Endothelial cell of umbilical vein (primary cell): Measurements from ENCODE around the gene FOLR1. TPM values are rescaled to one million over a fixed set of nuclear protein-coding genes. Genes with fewer than 3 reads are reported as not detected.

Experiments used
- BruUV-seq: library from RNA; stranded (reverse); fragments of 400-500 nt; replicated peaks from 2 replicates; lab custom pipeline; 2021; lab: Mats Ljungman, UMichigan
- CTCF ChIA-PET: fragments of 300-600, 350-600 bp; sonication (Branson Sonifier 250); formaldehyde crosslinking; loops from one replicate; lab custom pipeline; 2021; ENCODE audit warnings: antibody characterized with exemption, inconsistent platforms; lab: Charles Lee
- POLR2A ChIA-PET: fragments of 300-600, 350-600 bp; sonication (Branson Sonifier 250); formaldehyde crosslinking; loops from one replicate; lab custom pipeline; 2021; ENCODE audit warnings: antibody characterized with exemption, inconsistent platforms; lab: Charles Lee
- DNase-seq: peaks from one replicate; pipeline ENCODE4 v3.0.0-alpha.2; 2011; ENCODE audit warnings: low read depth, low spot score
- FAIRE-seq: peaks from 2 replicates; lab custom pipeline; 2011; peaks lifted over from hg19 to GRCh38; lab: Jason Lieb, UNC
- H2AFZ ChIP-seq: 2 replicates; pipeline ENCODE4 v1.6.0; 2012; ENCODE audit warnings: low read depth, low read length, control low read depth, inconsistent platforms
- H3K27ac ChIP-seq: 2 replicates; pipeline ENCODE4 v1.5.1; 2011; ENCODE audit warnings: low read depth, mild to moderate bottlenecking, control low read depth, low read length, moderate library complexity; ENCODE audit not compliant: insufficient read depth
- H3K27me3 ChIP-seq, 2 experiments: 2 replicates each; pipeline versions ENCODE4 v1.6.0 to v1.6.1; 2011; ENCODE audit warnings: low read length in 2 of 2, mixed read lengths in 1 of 2; ENCODE audit not compliant: control insufficient read depth in 2 of 2, insufficient read depth in 2 of 2
- H3K36me3 ChIP-seq, 2 experiments: 2 replicates in 1 of 2; 3 replicates in 1 of 2; pipeline ENCODE4 v1.5.1; 2011; ENCODE audit warnings: low read length in 2 of 2, mild to moderate bottlenecking in 1 of 2, moderate library complexity in 1 of 2; ENCODE audit not compliant: control insufficient read depth in 2 of 2, insufficient read depth in 2 of 2; ENCODE audit errors: extremely low read depth in 1 of 2
- H3K4me1 ChIP-seq: 3 replicates; pipeline ENCODE4 v1.5.1; 2011; ENCODE audit warnings: mild to moderate bottlenecking, low read length; ENCODE audit not compliant: control insufficient read depth, insufficient read depth; ENCODE audit errors: extremely low read depth
- H3K4me2 ChIP-seq: 2 replicates; pipeline ENCODE4 v1.6.1; 2011; ENCODE audit warnings: low read length, control low read depth, mixed read lengths; ENCODE audit not compliant: insufficient read depth
- H3K4me3 ChIP-seq, 3 experiments: fragments of 200-600 bp in 1 of 3; sonication (generic), shearing (Covaris generic) in 1 of 3; replicated peaks in 1 of 3; 2 replicates each; pipeline ENCODE4 v1.5.1; 2011 to 2016; ENCODE audit warnings: control low read depth in 3 of 3, low read length in 3 of 3, mild to moderate bottlenecking in 2 of 3, inconsistent platforms in 1 of 3, low read depth in 1 of 3, moderate library complexity in 1 of 3; ENCODE audit not compliant: insufficient read depth in 1 of 3
- H3K79me2 ChIP-seq: 2 replicates; pipeline ENCODE4 v1.6.0; 2012; ENCODE audit warnings: low read length, inconsistent platforms; ENCODE audit not compliant: control insufficient read depth, insufficient read depth
- H3K9ac ChIP-seq: replicated peaks from 2 replicates; pipeline ENCODE3; 2011; ENCODE audit warnings: low read length, control low read depth; ENCODE audit not compliant: insufficient read depth; ENCODE audit errors: extremely low read depth
- H3K9me1 ChIP-seq: replicated peaks from 3 replicates; pipeline ENCODE4 v1.6.0; 2011; ENCODE audit warnings: mild to moderate bottlenecking, low read length; ENCODE audit not compliant: control insufficient read depth, insufficient read depth; ENCODE audit errors: extremely low read depth
- H3K9me3 ChIP-seq: replicated peaks from 2 replicates; pipeline ENCODE4 v1.5.1; 2012; ENCODE audit warnings: low read length, inconsistent platforms; ENCODE audit not compliant: control insufficient read depth, insufficient read depth
- H4K20me1 ChIP-seq: replicated peaks from 2 replicates; pipeline ENCODE3; 2011; ENCODE audit warnings: mild to moderate bottlenecking, low read length; ENCODE audit not compliant: control insufficient read depth, insufficient read depth; ENCODE audit errors: extremely low read depth
- CTCF ChIP-seq, 2 donors: IDR thresholded peaks; 1 replicate in 1 of 2; 2 replicates in 1 of 2; pipeline ENCODE4 v1.5.1; 2011; ENCODE audit warnings: low read length in 2 of 2, mild to moderate bottlenecking in 2 of 2, moderate library complexity in 2 of 2, control low read depth in 1 of 2, inconsistent platforms in 1 of 2, low read depth in 1 of 2; ENCODE audit not compliant: insufficient read depth in 1 of 2; ENCODE audit errors: extremely low read depth in 1 of 2
- EZH2 ChIP-seq: IDR thresholded peaks from 2 replicates; pipeline ENCODE4 v1.6.1; 2012; ENCODE audit warnings: borderline replicate concordance, low read depth, mild to moderate bottlenecking, moderate library complexity, low read length, inconsistent platforms; ENCODE audit not compliant: severe bottlenecking
- FOS ChIP-seq: IDR thresholded peaks from 2 replicates; pipeline ENCODE4 v1.6.1; 2011; ENCODE audit warnings: mild to moderate bottlenecking, low read length, moderate library complexity, borderline replicate concordance; ENCODE audit not compliant: insufficient read depth
- GATA2 ChIP-seq: IDR thresholded peaks from 2 replicates; pipeline ENCODE4 v1.7.0; 2011; ENCODE audit warnings: low read depth, mild to moderate bottlenecking, moderate library complexity, mixed read lengths, low read length; ENCODE audit not compliant: insufficient read length, insufficient read depth
- JUN ChIP-seq: IDR thresholded peaks from 2 replicates; pipeline ENCODE4 v1.6.1; 2011; ENCODE audit warnings: borderline replicate concordance, low read depth; ENCODE audit not compliant: insufficient read length, insufficient read depth
- MAX ChIP-seq: IDR thresholded peaks from 2 replicates; pipeline ENCODE4 v1.6.1; 2011; ENCODE audit not compliant: insufficient read depth, insufficient read length
- MYC ChIP-seq: IDR thresholded peaks from one replicate; pipeline ENCODE4 v1.6.1; 2011; ENCODE audit warnings: mild to moderate bottlenecking, low read depth, low read length
- POLR2A ChIP-seq: IDR thresholded peaks from 2 replicates; pipeline ENCODE4 v1.6.1; 2012; ENCODE audit warnings: low read depth, mild to moderate bottlenecking, control low read depth, low read length
- POLR2AphosphoS5 ChIP-seq: IDR thresholded peaks from 2 replicates; pipeline ENCODE4 v1.6.1; 2012; ENCODE audit warnings: low read depth, mild to moderate bottlenecking, control low read depth, low read length, moderate library complexity; ENCODE audit not compliant: insufficient read depth
- dilution Hi-C: fragments of 300-500 bp; cut with MboI; formaldehyde crosslinking; loops from one replicate; pipeline ENCODE4 v1.15.0; 2019; ENCODE audit warnings: low sequenced_read_pairs; ENCODE audit not compliant: extremely low pct_ligation_motif_present
- intact Hi-C: fragments of 100-400 bp; cut with micrococcal nuclease; formaldehyde crosslinking; loops from one replicate; pipeline ENCODE4 v1.10.0; 2022
- polyA plus RNA-seq, 4 experiments: library from polyadenylated mRNA; depleted of rRNA in 3 of 4; stranded (reverse) in 3 of 4; unstranded in 1 of 4; fragments of >200 nt; gene quantifications; 2 replicates each; pipeline versions ENCODE4 v1.2.1 to v1.2.3, GENCODE V29; 2011 to 2012; ENCODE audit warnings: missing spikeins in 1 of 4
- total RNA-seq: library from RNA; stranded (reverse); gene quantifications from 2 replicates; pipeline ENCODE4 v1.2.3, GENCODE V29; 2021

Gene FOLR1
- total and polyA plus RNA-seq, 2 donors (not counting 3 experiments of a cell fraction or from before 2014, with no cell fraction given): not detected

- Histone ChIP-seq H3K4me3 (no peak overlapping the region), H3K27ac (no peak overlapping the region), H3K9me1 (no peaks in the 10 kb centered on the region), H4K20me1 (no peaks in the 10 kb centered on the region), H3K79me2 (peaks cover 21% of the 10 kb centered on the region), H3K4me1 (peaks cover 4% of the 10 kb centered on the region), H3K4me2 (no peak overlapping the region), H3K27me3 (no peaks in the 10 kb centered on the region), H2AFZ (no peak overlapping the region), H3K9ac (no peak overlapping the region), H3K9me3 (no peaks in the 10 kb centered on the region), H3K36me3 (peaks cover 12 to 60% of the 10 kb centered on the region in 2 experiments)
- FAIRE-seq (no peak), DNase-seq (no peak)
- intact Hi-C loops: no loop called here
- TF ChIP-seq POLR2AphosphoS5: no peak
- TF ChIP-seq FOS: no peak
- TF ChIP-seq MAX: no peak
- TF ChIP-seq MYC: no peak
- no peak for TF ChIP-seq JUN
- no peak for TF ChIP-seq CTCF (IDR thresholded peaks at IDR 0.05; ENCODE audit: extremely low read depth in 1 of 2, insufficient read depth in 1 of 2, low read depth in 1 of 2, low read length in 2 of 2)
- TF ChIP-seq POLR2A: no peak
- TF ChIP-seq GATA2: no peak
- TF ChIP-seq EZH2: no peak
- dilution Hi-C loops: no loop called here
- CTCF ChIA-PET: interaction anchor here (0.7 to 1.5 kb wide), 4 partner anchors 8 to 203 kb away, joined by 3 to 8 read pairs (median 4); no protein-coding TSS in a partner anchor
- no TSS peak for BruUV-seq
- POLR2A ChIA-PET: interaction anchor here (1.3 kb wide), 1 partner anchor 8 kb away, joined by 4 read pairs; no protein-coding TSS in a partner anchor
These were observed 36.4 kb downstream of the FOLR1 start for GRCh38 chr11:72228229-72228843.
